Hepatocyte (in vitro differentiated cells): Measurements from ENCODE around the gene FMN1.

Source experiments
- EZH2 ChIP-seq: fragments of 200-600 bp; sonication (generic); IDR thresholded peaks from 2 replicates; pipeline ENCODE4 v1.6.1; 2016; ENCODE audit warnings: antibody characterized with exemption, mild to moderate bottlenecking, borderline replicate concordance
- TF ChIP-seq, protein P1 (sequence below): fragments of 200-600 bp; sonication (generic); IDR thresholded peaks from 2 replicates; pipeline ENCODE4 v1.5.1; 2016; ENCODE audit warnings: antibody characterized with exemption, mild to moderate bottlenecking; ENCODE audit not compliant: poor library complexity

DNA sequence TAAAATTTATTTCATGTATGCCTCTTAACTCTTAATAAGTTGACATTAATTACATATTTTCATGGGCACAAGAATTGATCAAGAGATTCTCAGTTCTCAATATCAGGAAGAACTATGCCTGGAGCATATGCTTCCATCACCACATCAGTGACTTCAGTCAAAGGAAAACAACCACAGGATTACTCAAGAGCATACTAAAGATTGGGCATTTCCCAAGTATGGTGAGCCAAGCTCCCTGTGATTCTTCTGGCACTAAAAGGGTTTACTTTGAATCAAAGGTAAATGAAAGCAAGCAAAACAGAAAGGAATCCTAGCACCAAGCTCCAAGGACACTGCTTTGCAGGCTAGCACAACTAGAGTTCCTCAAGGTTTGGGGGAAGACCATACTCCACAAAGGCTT is 44.6 kb downstream of the FMN1 start:
- TF ChIP-seq, protein P1, sequence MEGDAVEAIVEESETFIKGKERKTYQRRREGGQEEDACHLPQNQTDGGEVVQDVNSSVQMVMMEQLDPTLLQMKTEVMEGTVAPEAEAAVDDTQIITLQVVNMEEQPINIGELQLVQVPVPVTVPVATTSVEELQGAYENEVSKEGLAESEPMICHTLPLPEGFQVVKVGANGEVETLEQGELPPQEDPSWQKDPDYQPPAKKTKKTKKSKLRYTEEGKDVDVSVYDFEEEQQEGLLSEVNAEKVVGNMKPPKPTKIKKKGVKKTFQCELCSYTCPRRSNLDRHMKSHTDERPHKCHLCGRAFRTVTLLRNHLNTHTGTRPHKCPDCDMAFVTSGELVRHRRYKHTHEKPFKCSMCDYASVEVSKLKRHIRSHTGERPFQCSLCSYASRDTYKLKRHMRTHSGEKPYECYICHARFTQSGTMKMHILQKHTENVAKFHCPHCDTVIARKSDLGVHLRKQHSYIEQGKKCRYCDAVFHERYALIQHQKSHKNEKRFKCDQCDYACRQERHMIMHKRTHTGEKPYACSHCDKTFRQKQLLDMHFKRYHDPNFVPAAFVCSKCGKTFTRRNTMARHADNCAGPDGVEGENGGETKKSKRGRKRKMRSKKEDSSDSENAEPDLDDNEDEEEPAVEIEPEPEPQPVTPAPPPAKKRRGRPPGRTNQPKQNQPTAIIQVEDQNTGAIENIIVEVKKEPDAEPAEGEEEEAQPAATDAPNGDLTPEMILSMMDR, result no peak
- no peak for TF ChIP-seq EZH2
